ENCODE data around the gene PRRG4.
A peak's percentile ranks its signal among the peaks of the same experiment; 100 is the strongest.
"Not testable (repeated sequence)": the region's sequence is repeated elsewhere in the genome, so short reads cannot be mapped to it uniquely, and the experiment has no call there.

Gene PRRG4

DNA sequence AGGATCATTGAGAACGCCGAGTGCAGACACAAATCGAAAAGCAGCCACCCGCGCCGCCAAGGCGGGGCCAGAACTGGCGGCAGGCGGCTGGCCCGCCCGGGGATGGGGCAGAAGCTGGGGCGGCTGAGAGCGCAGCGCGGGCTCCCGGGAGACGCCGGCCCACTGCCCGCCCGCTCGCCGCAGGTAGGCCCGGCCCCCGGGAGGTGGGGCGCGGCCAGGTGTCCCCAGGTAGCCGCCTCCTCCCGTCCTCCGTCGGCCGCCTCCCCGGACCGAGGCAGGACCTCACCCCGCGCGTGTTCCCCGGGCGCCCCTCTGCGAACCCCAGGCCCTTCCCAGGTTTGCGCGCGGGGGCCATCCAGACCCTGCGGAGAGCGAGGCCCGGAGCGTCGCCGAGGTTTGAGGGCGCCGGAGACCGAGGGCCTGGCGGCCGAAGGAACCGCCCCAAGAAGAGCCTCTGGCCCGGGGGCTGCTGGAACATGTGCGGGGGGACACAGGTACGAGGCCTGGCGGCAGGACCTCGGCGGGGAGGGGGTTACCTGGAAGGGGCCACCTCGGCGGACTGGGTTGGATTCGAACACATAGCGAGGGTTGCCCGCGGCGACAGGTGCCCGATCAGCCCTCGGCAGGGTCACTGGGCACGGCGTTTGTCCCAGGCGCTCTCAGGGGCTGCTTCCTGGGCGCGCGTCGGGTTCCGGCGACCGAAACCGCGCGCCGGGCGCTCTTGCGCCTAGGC, at the start of gene PRRG4:
Gene PRRG4, plus strand, starts transcription at position 248 of the 733 bp plus-strand sequence. CDS start 603 bp downstream, outside the sequence.
- no peak for DNase-seq (ENCODE audit: low read depth)
- in situ Hi-C loops (cut with HindIII; ENCODE audit: low sequenced_read_pairs): no loop called here
- peak within 1 kb of the TSS; percentile 55 for H3K4me3 ChIP-seq (ENCODE audit: low read depth, low read length)
- TF ChIP-seq, protein P1, sequence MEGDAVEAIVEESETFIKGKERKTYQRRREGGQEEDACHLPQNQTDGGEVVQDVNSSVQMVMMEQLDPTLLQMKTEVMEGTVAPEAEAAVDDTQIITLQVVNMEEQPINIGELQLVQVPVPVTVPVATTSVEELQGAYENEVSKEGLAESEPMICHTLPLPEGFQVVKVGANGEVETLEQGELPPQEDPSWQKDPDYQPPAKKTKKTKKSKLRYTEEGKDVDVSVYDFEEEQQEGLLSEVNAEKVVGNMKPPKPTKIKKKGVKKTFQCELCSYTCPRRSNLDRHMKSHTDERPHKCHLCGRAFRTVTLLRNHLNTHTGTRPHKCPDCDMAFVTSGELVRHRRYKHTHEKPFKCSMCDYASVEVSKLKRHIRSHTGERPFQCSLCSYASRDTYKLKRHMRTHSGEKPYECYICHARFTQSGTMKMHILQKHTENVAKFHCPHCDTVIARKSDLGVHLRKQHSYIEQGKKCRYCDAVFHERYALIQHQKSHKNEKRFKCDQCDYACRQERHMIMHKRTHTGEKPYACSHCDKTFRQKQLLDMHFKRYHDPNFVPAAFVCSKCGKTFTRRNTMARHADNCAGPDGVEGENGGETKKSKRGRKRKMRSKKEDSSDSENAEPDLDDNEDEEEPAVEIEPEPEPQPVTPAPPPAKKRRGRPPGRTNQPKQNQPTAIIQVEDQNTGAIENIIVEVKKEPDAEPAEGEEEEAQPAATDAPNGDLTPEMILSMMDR (IDR thresholded peaks at IDR 0.05; ENCODE audit: low read depth, low read length, missing control alignments): no peak

DNA sequence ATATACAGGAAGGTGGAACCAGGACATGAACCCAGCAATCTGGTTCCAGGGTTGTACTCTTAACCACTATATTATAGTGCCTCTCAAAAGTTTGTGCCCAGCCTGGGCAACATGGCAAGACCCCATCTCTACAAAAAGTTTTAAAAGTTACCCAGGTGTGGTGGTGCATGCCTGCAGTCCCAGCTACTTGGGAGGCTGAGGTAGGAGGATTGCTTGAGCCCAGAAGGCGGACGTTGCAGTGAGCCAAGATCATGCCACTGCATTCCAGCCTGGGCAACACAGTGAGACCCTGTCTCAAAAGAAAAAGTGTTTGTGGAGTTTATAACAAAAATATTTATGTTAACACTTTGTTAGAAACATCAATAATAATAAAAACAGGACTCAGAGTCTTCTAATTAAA, 48.9 kb upstream of the PRRG4 start:
- H3K4me3 ChIP-seq (ENCODE audit: low read depth, low read length); in situ Hi-C loops (cut with HindIII; ENCODE audit: low sequenced_read_pairs); DNase-seq (ENCODE audit: low read depth): not testable (repeated sequence)

DNA sequence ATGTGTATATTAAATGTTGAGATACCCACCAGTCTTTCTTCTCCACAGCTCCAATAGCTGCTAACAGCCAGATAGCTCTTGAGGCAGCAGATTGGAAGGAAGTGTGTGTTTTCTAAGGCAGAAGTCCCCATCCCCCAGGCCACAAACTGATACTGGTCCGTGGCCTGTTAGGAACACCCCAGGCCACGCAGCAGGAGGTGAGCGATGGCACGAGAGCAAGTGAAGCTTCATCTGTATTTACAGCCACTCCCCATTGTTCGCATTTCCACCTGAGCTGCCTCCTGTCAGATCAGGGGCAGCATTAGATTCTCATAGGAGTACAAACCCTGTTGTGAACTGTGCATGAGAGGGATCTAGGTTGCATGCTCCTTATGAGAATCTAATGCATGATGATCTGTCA, 48.0 kb upstream of the PRRG4 start:
- TF ChIP-seq, protein P1 (IDR thresholded peaks at IDR 0.05; ENCODE audit: low read depth, low read length, missing control alignments): no peak
- in situ Hi-C loops (cut with HindIII; ENCODE audit: low sequenced_read_pairs): no loop called here
- no peak overlapping the region for H3K4me3 ChIP-seq (ENCODE audit: low read depth, low read length)
- DNase-seq (ENCODE audit: low read depth): no peak

DNA sequence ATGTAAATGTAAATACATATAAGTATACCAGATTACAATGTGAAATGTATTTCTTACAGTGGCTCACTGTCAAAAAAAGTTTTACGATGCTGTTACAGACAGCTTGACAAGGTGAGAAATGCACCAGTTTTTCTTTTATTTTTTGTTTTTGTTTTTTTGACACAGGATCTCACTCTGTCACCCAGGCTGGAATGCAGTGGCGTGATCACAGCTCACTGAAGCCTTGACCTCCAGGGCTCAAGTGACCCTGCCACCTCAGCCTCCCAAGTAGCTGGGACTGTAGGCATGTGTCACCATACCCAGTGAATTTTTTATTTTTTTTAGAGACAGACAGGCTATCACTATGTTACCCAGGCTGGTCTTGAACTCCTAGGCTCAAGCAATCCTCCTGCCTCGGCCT, 44.5 kb upstream of the PRRG4 start:
- no peak for DNase-seq (ENCODE audit: low read depth)
- in situ Hi-C loops (cut with HindIII; ENCODE audit: low sequenced_read_pairs): no loop called here
- TF ChIP-seq, protein P1 (IDR thresholded peaks at IDR 0.05; ENCODE audit: low read depth, low read length, missing control alignments): no peak
- no peak overlapping the region for H3K4me3 ChIP-seq (ENCODE audit: low read depth, low read length)

DNA sequence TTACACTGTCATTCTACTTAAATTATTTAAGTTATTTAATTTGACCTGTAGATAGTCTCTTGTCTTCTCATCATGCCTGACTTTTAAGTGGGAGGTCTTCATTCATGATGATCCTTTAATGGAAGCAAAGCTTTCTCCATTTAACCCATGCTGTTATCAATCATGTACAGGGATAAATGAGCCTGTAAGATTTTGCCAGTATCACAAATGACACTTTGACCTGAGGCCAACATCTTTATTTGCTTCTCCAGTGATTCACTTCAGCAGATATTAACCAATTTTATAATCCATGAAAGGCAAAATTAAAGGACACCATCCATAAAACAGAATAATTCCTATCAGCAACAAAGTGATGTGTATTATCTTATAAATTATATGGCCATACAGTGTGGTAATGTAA, 42.9 kb upstream of the PRRG4 start:
- in situ Hi-C loops (cut with HindIII; ENCODE audit: low sequenced_read_pairs): no loop called here
- TF ChIP-seq, protein P1 (IDR thresholded peaks at IDR 0.05; ENCODE audit: low read depth, low read length, missing control alignments): no peak
- no peak for DNase-seq (ENCODE audit: low read depth)
- no peak overlapping the region for H3K4me3 ChIP-seq (ENCODE audit: low read depth, low read length)

DNA sequence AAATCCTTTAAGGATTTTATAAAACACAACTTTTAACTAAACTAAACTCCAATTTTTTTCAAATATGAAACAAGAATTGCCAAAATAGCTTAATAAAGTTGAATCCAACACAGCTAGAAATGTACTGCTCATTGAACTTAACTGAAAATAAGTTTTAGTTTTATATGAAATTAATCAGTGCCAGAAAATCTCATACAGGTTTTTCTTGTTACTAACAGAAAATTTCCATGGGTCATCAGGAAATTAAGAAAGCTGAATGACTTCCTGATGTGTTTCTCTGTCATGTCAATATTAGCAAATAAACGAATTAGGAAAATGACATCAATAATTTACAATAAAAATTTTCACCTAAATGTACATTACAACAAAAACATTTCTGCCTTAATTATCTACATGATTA, 38.8 kb upstream of the PRRG4 start:
- DNase-seq (ENCODE audit: low read depth): no peak
- in situ Hi-C loops (cut with HindIII; ENCODE audit: low sequenced_read_pairs): no loop called here
- no peak overlapping the region for H3K4me3 ChIP-seq (ENCODE audit: low read depth, low read length)
- TF ChIP-seq, protein P1 (IDR thresholded peaks at IDR 0.05; ENCODE audit: low read depth, low read length, missing control alignments): no peak

DNA sequence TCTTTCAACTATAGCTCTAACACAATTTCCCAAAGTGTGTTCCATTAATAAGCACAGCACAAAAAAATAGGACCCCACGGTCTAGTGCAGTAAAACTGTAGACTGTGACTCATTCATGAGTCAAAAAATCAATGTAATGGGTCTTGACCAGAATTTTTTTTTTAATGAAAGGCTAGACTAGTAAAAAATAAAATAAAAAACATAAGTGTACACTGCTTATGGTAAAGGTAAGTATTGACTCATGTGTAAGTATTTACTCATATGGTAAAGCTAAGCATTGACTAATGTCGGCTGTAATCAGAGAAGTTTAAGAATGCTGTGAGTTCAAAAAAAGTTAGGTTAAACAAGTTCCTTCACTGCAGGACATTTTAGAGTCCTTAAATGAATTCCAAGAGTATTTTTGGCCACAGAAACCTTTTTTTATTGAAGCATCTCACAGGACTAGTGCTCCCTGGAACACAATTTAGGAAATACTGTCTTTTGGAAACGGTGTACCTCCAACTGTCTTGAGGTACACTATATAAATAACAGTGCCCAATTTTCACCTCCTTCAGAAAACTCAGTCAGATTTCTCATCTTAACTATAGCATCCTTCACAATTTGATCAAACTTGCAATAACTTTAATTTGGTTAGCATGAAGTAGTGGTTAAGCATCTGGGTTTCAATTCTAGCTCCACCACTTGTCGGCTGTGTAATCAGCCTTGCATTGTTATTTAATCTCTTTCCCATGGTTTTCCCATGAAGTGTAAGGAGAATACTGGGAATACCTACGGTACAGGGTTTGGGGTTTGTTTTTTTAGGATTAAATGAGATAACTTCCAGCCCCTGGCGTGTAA, 37.4 kb upstream of the PRRG4 start:
- TF ChIP-seq, protein P1 (IDR thresholded peaks at IDR 0.05; ENCODE audit: low read depth, low read length, missing control alignments): no peak
- in situ Hi-C loops (cut with HindIII; ENCODE audit: low sequenced_read_pairs): no loop called here
- DNase-seq (ENCODE audit: low read depth): no peak
- no peak overlapping the region for H3K4me3 ChIP-seq (ENCODE audit: low read depth, low read length)

Measured in astrocyte of the cerebellum (primary cell).